Measurements from ENCODE around the gene RGS6.

DNA sequence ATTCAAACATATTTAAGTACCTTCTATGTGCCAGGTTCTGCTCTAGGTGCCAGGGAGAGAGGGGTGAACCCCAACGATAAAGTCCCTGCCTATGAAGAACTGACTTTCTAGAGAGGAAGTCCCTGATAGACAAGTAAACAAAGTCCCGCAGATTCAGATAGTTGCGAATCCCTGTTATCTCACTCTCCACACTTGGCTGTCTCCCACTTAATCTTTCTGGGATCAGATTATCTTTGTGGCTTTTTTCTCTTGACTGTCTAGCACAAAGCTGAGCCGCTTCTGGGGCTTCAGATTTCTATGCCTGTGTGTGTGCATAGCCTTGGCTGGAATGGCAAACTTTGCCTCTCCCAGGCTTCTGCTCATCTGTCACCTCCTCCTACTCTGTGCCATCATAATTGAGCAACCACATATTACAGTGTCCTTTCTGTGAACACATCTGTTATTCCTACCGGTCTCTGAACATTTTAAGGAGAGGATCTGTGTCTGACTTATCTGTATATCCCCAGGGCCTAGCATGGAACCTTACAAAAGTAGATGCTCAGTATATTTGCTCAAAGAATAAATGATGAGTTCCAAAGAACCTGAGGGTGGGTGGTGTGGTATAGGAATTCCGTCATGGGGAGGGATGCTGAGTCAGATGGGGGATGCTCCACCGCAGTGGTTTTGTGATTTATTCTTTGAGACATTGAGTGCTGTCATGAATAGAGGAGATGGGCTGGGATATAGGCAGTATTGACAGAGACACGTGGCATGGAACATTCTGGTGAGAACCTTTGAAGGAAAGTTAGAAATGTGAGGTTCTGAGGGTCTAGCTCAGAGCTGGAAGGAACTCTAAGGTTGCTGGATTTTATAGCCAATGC is 28.5 kb downstream of the RGS6 start:
- no peak for TF ChIP-seq CTCF (IDR thresholded peaks at IDR 0.05)
- no peak for TF ChIP-seq POLR2A (IDR thresholded peaks at IDR 0.05)

Data from thyroid gland (tissue), 4 donors.